ENCODE data around the gene TTC33. TPM values are rescaled to one million over a fixed set of nuclear protein-coding genes. Genes with fewer than 3 reads are reported as not detected.

Gene TTC33
- total and polyA plus RNA-seq, 2 of the 4 experiments (the other 2 are of a cell fraction) = 3.1 to 8.1 TPM

DNA sequence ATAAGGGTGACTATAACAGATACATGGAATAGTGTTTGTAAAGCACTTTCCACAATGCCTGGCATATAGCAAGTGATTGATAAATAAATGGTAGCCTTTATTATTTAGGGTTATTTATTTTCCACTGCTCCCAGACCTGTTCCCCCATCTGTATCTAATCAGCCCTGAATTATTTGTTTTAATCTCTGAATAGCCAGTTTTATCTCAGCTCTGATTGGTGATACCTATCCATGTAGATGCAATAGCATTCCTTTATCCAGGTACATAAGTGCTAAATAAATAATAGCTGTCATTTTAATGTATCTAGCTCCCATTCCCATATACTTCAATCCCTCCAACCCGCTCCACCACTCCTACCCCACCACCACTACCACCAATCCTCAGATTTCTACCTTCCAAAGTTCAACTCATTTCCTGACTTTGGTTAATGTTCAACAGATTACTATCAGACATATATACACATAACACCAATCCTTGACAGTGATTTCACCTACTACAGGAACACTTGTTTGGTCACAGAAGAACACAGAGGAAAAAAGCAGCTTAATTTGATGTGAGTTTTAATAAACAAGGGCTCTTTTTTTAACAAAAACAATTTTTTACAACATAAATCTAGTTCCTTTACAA lies 28.4 kb upstream of the TTC33 start:
- H4K20me1 ChIP-seq (ENCODE audit: insufficient read depth, low read length) = peaks cover 92% of the 10 kb centered on the region

More for the DNA sequence above, 28.4 kb upstream of the TTC33 start:
- Histone ChIP-seq H4K8ac (ENCODE audit: low read depth in 2 of 2, low read length in 2 of 2) (no peak overlapping the region), H2BK120ac (ENCODE audit: low read depth, low read length) (no peak overlapping the region), H4K91ac (ENCODE audit: insufficient read depth, low read depth, low read length) (no peak overlapping the region), H3K23ac (ENCODE audit: low read depth, low read length) (no peak overlapping the region), H3K4me3 (ENCODE audit: insufficient read depth, low read depth, low read length) (no peak overlapping the region), H4K5ac (ENCODE audit: low read depth, low read length) (no peak overlapping the region), H3K4me1 (ENCODE audit: control insufficient read depth, insufficient read depth, low read length) (peaks cover 6% of the 10 kb centered on the region), H2AFZ (replicated peaks; ENCODE audit: low read length, poor library complexity) (no peak overlapping the region), H3K9me1 (ENCODE audit: insufficient read depth, low read length) (no peaks in the 10 kb centered on the region; the same call in 1 of the 2 replicates), H3K18ac (ENCODE audit: low read depth, low read length) (no peak overlapping the region), H2AK5ac (ENCODE audit: low read depth, low read length) (no peak overlapping the region), H3K79me1 (ENCODE audit: low read depth in 1 of 2, low read length in 2 of 2) (peaks cover 0 to 39% of the 10 kb centered on the region in 2 experiments; a peak in 3 of 4 replicates), H3K4me2 (ENCODE audit: low read depth, low read length) (no peak overlapping the region), H3K9me3 (ENCODE audit: control insufficient read depth, insufficient read depth, low read length) (no peaks in the 10 kb centered on the region), H3K4ac (ENCODE audit: low read depth, low read length) (no peak overlapping the region), H3K9ac (ENCODE audit: low read depth, low read length) (no peak overlapping the region), H3K56ac (ENCODE audit: extremely low read depth, insufficient read depth, low read length) (no peak overlapping the region), H3K14ac (replicated peaks; ENCODE audit: low read depth, low read length) (no peak overlapping the region), H3K36me3 (ENCODE audit: control insufficient read depth, insufficient read depth, low read length) (peaks cover 6% of the 10 kb centered on the region), H3K27me3 (ENCODE audit: control insufficient read depth, insufficient read depth, low read length) (no peaks in the 10 kb centered on the region), H2BK5ac (ENCODE audit: low read depth, low read length, poor library complexity, severe bottlenecking) (no peak overlapping the region), H2BK15ac (ENCODE audit: low read depth, low read length) (no peak overlapping the region), H2BK20ac (ENCODE audit: low read depth, low read length) (no peak overlapping the region), H3K27ac (ENCODE audit: insufficient read depth, low read length) (no peak overlapping the region), H2AK9ac (replicated peaks; ENCODE audit: low read depth, low read length, poor library complexity) (no peak overlapping the region)
- dilution Hi-C loops (cut with HindIII; ENCODE audit: low sequenced_read_pairs, unreplicated experiment) = no loop called here
- CTCF ChIA-PET = no interaction called here
- BruUV-seq (replicated peaks) = no TSS peak
- intact Hi-C loops (cut with micrococcal nuclease) = no loop called here
- in situ Hi-C loops (cut with MboI; ENCODE audit: low sequenced_read_pairs) = no loop called here
- 100% methylated on average over 1 of the region's 1 CpG; no CpG with 5 or more reads in 1 of the 2 experiments for WGBS, 2 experiments (ENCODE audit: extremely low coverage in 2 of 2, insufficient read length in 1 of 2)
- no peak for TF ChIP-seq NFE2L2 (IDR thresholded peaks at IDR 0.05; ENCODE audit: low read depth, low read length)
- no peak for TF ChIP-seq RFX5 (IDR thresholded peaks at IDR 0.05; ENCODE audit: low read depth, low read length)
- TF ChIP-seq MXI1 (IDR thresholded peaks at IDR 0.05; ENCODE audit: borderline replicate concordance, low read depth, low read length) = no peak
- TF ChIP-seq CEBPB (IDR thresholded peaks at IDR 0.05; ENCODE audit: low read depth, low read length) = no peak
- TF ChIP-seq, protein P1, sequence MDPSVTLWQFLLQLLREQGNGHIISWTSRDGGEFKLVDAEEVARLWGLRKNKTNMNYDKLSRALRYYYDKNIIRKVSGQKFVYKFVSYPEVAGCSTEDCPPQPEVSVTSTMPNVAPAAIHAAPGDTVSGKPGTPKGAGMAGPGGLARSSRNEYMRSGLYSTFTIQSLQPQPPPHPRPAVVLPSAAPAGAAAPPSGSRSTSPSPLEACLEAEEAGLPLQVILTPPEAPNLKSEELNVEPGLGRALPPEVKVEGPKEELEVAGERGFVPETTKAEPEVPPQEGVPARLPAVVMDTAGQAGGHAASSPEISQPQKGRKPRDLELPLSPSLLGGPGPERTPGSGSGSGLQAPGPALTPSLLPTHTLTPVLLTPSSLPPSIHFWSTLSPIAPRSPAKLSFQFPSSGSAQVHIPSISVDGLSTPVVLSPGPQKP (IDR thresholded peaks at IDR 0.05; ENCODE audit: borderline replicate concordance, low read depth, low read length) = no peak
- no peak for TF ChIP-seq RCOR1 (IDR thresholded peaks at IDR 0.05; ENCODE audit: insufficient replicate concordance, low read length)
- TF ChIP-seq BHLHE40 (IDR thresholded peaks at IDR 0.05; ENCODE audit: low read depth, low read length) = no peak
- no peak for DNase-seq
- POLR2A ChIA-PET (ENCODE audit: unreplicated experiment) = no interaction called here
- ATAC-seq (ENCODE audit: low read depth) = no peak

Measured in IMR-90 (cell line).